WTC11 (cell line): ENCODE measurements around the gene LRFN2. TPM values are rescaled to one million over a fixed set of nuclear protein-coding genes. Genes with fewer than 3 reads are reported as not detected.
A peak's percentile ranks its signal among the peaks of the same experiment; 100 is the strongest.

Source experiments
- ATAC-seq: fragments of 200-7000 bp; cut with Tn5 transposase; 2 replicates; pipeline ENCODE4 v1.10.0; 2021; ENCODE audit warnings: mild to moderate bottlenecking, moderate library complexity
- CTCF ChIA-PET: fragments of 300-600 bp; sonication (Branson Sonifier 250); formaldehyde crosslinking; loops from one replicate; lab custom pipeline; 2021; ENCODE audit warnings: antibody characterized with exemption; lab: Charles Lee
- POLR2A ChIA-PET: fragments of 350-600 bp; sonication (Branson Sonifier 250); formaldehyde crosslinking; loops from one replicate; lab custom pipeline; 2021; ENCODE audit warnings: antibody characterized with exemption; lab: Charles Lee
- DNase-seq: peaks from one replicate; pipeline ENCODE4 v3.0.0; 2021; ENCODE audit warnings: low spot score
- H3K27ac Mint-ChIP-seq: 2 replicates; pipeline ENCODE4 v1.8.0; 2021; ENCODE audit warnings: mixed read lengths
- H3K27me3 Mint-ChIP-seq: 2 replicates; pipeline ENCODE4 v1.8.0; 2021; ENCODE audit warnings: low read depth, mild to moderate bottlenecking, moderate library complexity, mixed read lengths
- H3K36me3 Mint-ChIP-seq: 2 replicates; pipeline ENCODE4 v1.8.0; 2021; ENCODE audit warnings: mixed read lengths
- H3K4me1 Mint-ChIP-seq: 2 replicates; pipeline ENCODE4 v1.8.0; 2022; ENCODE audit warnings: mixed read lengths
- H3K4me3 Mint-ChIP-seq: 2 replicates; pipeline ENCODE4 v1.8.0; 2021; ENCODE audit warnings: mild to moderate bottlenecking, moderate library complexity, mixed read lengths
- H3K9me3 Mint-ChIP-seq: 2 replicates; pipeline ENCODE4 v1.8.0; 2021; ENCODE audit warnings: mixed read lengths
- AR ChIP-seq: fragments of 250-450 bp; sonication (Bioruptor Pico); IDR thresholded peaks from 2 replicates; pipeline ENCODE4 v1.9.0; 2021; ENCODE audit warnings: mild to moderate bottlenecking
- ATF1 ChIP-seq: sonication (generic); formaldehyde crosslinking; IDR thresholded peaks from 2 replicates; pipeline ENCODE4 v1.8.1; 2023; ENCODE audit warnings: mild to moderate bottlenecking, moderate library complexity, missing genetic modification reagents
- ATF3 ChIP-seq: sonication (generic); formaldehyde crosslinking; conservative IDR thresholded peaks from 2 replicates; pipeline ENCODE4 v1.8.1; 2022; ENCODE audit warnings: mild to moderate bottlenecking, missing genetic modification reagents
- ATF6 ChIP-seq: sonication (generic); formaldehyde crosslinking; IDR thresholded peaks from 2 replicates; pipeline ENCODE4 v1.8.1; 2023; ENCODE audit warnings: mild to moderate bottlenecking, missing genetic modification reagents
- CREM ChIP-seq: sonication (generic); formaldehyde crosslinking; IDR thresholded peaks from 2 replicates; pipeline ENCODE4 v1.8.1; 2022; ENCODE audit warnings: mild to moderate bottlenecking, missing genetic modification reagents, moderate library complexity
- E2F4 ChIP-seq: sonication (generic); formaldehyde crosslinking; IDR thresholded peaks from 2 replicates; pipeline ENCODE4 v1.8.1; 2022; ENCODE audit warnings: low read depth, mild to moderate bottlenecking, moderate library complexity, missing genetic modification reagents, borderline replicate concordance
- ESRRA ChIP-seq: sonication (generic); formaldehyde crosslinking; IDR thresholded peaks from 2 replicates; pipeline ENCODE4 v1.8.1; 2022; ENCODE audit warnings: mild to moderate bottlenecking, missing genetic modification reagents, borderline replicate concordance
- HMGXB4 ChIP-seq: sonication (generic); formaldehyde crosslinking; IDR thresholded peaks from 2 replicates; pipeline ENCODE4 v1.8.1; 2023; ENCODE audit warnings: mild to moderate bottlenecking, moderate library complexity, missing genetic modification reagents
- MYBL2 ChIP-seq: sonication (generic); formaldehyde crosslinking; IDR thresholded peaks from 2 replicates; pipeline ENCODE4 v1.8.1; 2023; ENCODE audit warnings: mild to moderate bottlenecking, moderate library complexity, missing genetic modification reagents
- NFATC4 ChIP-seq: fragments of 250-450 bp; sonication (Bioruptor Pico); IDR thresholded peaks from 2 replicates; pipeline ENCODE4 v1.9.0; 2021; ENCODE audit warnings: mild to moderate bottlenecking
- NFE2L1 ChIP-seq: sonication (generic); formaldehyde crosslinking; IDR thresholded peaks from 2 replicates; pipeline ENCODE4 v1.8.1; 2023; ENCODE audit warnings: missing genetic modification reagents
- NR2C2 ChIP-seq: sonication (generic); formaldehyde crosslinking; IDR thresholded peaks from 2 replicates; pipeline ENCODE4 v1.8.0; 2022; ENCODE audit warnings: mild to moderate bottlenecking, missing genetic modification reagents
- OVOL2 ChIP-seq: fragments of 250-450 bp; sonication (Bioruptor Pico); IDR thresholded peaks from 2 replicates; pipeline ENCODE4 v1.9.0; 2021; ENCODE audit warnings: mild to moderate bottlenecking, borderline replicate concordance
- PRRX2 ChIP-seq: fragments of 250-450 bp; sonication (Bioruptor Pico); IDR thresholded peaks from 2 replicates; pipeline ENCODE4 v1.8.0; 2021; ENCODE audit warnings: mild to moderate bottlenecking
- ZNF121 ChIP-seq: sonication (generic); formaldehyde crosslinking; IDR thresholded peaks from 2 replicates; pipeline ENCODE4 v1.8.0; 2023; ENCODE audit warnings: missing genetic modification reagents
- ZNF263 ChIP-seq: sonication (generic); formaldehyde crosslinking; IDR thresholded peaks from 2 replicates; pipeline ENCODE4 v1.8.1; 2022; ENCODE audit warnings: low read depth, mild to moderate bottlenecking, moderate library complexity, missing genetic modification reagents
- ZNF317 ChIP-seq: sonication (generic); formaldehyde crosslinking; IDR thresholded peaks from 2 replicates; pipeline ENCODE4 v1.8.1; 2023; ENCODE audit warnings: low read depth, mild to moderate bottlenecking, moderate library complexity, missing genetic modification reagents, borderline replicate concordance
- ZSCAN18 ChIP-seq: fragments of 250-450 bp; sonication (Bioruptor Pico); IDR thresholded peaks from 2 replicates; pipeline ENCODE4 v2.1.2; 2022; ENCODE audit warnings: mild to moderate bottlenecking, moderate library complexity
- total RNA-seq: library from RNA; stranded (reverse); gene quantifications from 3 replicates; pipeline ENCODE4 v1.2.3, GENCODE V29; 2021

The LRFN2 gene
- total RNA-seq, 1 experiment from 2014 or later = 1.6 TPM

GRCh38 chr6:40623932-40624331 lies 36.8 kb upstream of the LRFN2 start:
- H3K4me1 Mint-ChIP-seq = no peaks in the 10 kb centered on the region
- H3K4me3 Mint-ChIP-seq = no peak overlapping the region
- no peak overlapping the region for H3K27ac Mint-ChIP-seq
- no peak for DNase-seq
- H3K9me3 Mint-ChIP-seq = peaks cover 11% of the 10 kb centered on the region
- ATAC-seq = no peak
- no peak for TF ChIP-seq ATF3 (CRISPR knock-in tag)
- no peak for TF ChIP-seq NFATC4 (CRISPR knock-in tag)
- no peak for TF ChIP-seq ZNF121 (CRISPR knock-in tag)
- TF ChIP-seq OVOL2 (CRISPR knock-in tag) = no peak
- no peak for TF ChIP-seq ESRRA (CRISPR knock-in tag)
- no peak for TF ChIP-seq ATF6
- TF ChIP-seq MYBL2 = no peak
- no peak for TF ChIP-seq CREM
- no peak for TF ChIP-seq NFE2L1 (CRISPR knock-in tag)
- TF ChIP-seq ATF1 = no peak
- TF ChIP-seq HMGXB4 (CRISPR knock-in tag) = no peak
- TF ChIP-seq, all 79 proteins: peak for 0
- POLR2A ChIA-PET = no interaction called here
- CTCF ChIA-PET = interaction anchor here (1.4 kb wide), 1 partner anchor 36 kb away, joined by 4 read pairs; the partner anchor contains the start of gene LRFN2
- peaks cover 3% of the 10 kb centered on the region; the same call in 1 of the 2 replicates for H3K27me3 Mint-ChIP-seq
- peaks cover 11% of the 10 kb centered on the region; the same call in 1 of the 2 replicates for H3K36me3 Mint-ChIP-seq

- no peak overlapping the region for H3K4me3 Mint-ChIP-seq
- CTCF ChIA-PET = no interaction called here
- no peaks in the 10 kb centered on the region for H3K4me1 Mint-ChIP-seq
- TF ChIP-seq ZSCAN18 = no peak
- peak; percentile 10; the same call in 1 of the 2 replicates for TF ChIP-seq ZNF263 (CRISPR knock-in tag)
- peaks cover 11% of the 10 kb centered on the region; the same call in 1 of the 2 replicates for H3K36me3 Mint-ChIP-seq
- H3K9me3 Mint-ChIP-seq = peaks cover 11% of the 10 kb centered on the region
- H3K27me3 Mint-ChIP-seq = peaks cover 3% of the 10 kb centered on the region
- no peak for ATAC-seq
- POLR2A ChIA-PET = no interaction called here
- H3K27ac Mint-ChIP-seq = no peak overlapping the region
- no peak for DNase-seq
These were observed 36.0 kb upstream of the LRFN2 start for GRCh38 chr6:40623178-40623577.

GRCh38 chr6:40620574-40621240 lies 33.5 kb upstream of the LRFN2 start:
- Mint-ChIP-seq H3K4me1 (no peaks in the 10 kb centered on the region), H3K4me3 (no peak overlapping the region), H3K36me3 (peaks cover 2% of the 10 kb centered on the region; the same call in 1 of the 2 replicates), H3K27ac (no peak overlapping the region), H3K9me3 (no peaks in the 10 kb centered on the region; the same call in none of the 2 replicates), H3K27me3 (no peaks in the 10 kb centered on the region; the same call in 1 of the 2 replicates)
- CTCF ChIA-PET = interaction anchor here (1.0 to 1.4 kb wide), 2 partner anchors 33 to 292 kb away, joined by 3 to 6 read pairs; partner anchors contain the start of gene LRFN2
- no peak for ATAC-seq
- POLR2A ChIA-PET = interaction anchor here (0.6 kb wide), 1 partner anchor 1874 kb away, joined by 5 read pairs; no protein-coding TSS in a partner anchor
- no peak for DNase-seq
- TF ChIP-seq NR2C2 (CRISPR knock-in tag) = no peak
- TF ChIP-seq AR (CRISPR knock-in tag) = no peak
- no peak for TF ChIP-seq E2F4 (CRISPR knock-in tag)
- TF ChIP-seq PRRX2 (CRISPR knock-in tag) = no peak
- no peak for TF ChIP-seq ZNF317 (CRISPR knock-in tag)
